ENCODE data around the gene PTPN21.

PTPN21 gene

DNA sequence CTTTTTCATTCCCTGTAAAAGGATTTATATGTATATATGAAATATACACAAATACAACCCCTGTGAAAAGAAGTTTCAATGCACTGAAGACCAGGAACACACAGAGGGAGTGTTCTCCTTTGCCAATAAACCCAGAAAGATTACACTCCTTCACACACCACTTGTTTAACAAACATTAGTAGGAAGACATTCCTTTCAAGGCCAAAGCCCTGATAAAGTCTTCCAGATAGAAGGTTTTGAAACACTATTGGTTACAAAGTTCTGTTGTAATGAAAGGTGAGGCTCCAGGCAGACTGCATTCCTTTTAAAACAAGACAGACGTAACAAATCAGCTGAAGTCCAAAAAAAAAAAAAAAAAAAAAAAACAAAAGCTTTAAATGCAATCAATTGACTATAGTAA is 81.0 kb downstream of the PTPN21 start:
- DNase-seq (ENCODE audit: low spot score) (no peak), FAIRE-seq (no peak)

DNA sequence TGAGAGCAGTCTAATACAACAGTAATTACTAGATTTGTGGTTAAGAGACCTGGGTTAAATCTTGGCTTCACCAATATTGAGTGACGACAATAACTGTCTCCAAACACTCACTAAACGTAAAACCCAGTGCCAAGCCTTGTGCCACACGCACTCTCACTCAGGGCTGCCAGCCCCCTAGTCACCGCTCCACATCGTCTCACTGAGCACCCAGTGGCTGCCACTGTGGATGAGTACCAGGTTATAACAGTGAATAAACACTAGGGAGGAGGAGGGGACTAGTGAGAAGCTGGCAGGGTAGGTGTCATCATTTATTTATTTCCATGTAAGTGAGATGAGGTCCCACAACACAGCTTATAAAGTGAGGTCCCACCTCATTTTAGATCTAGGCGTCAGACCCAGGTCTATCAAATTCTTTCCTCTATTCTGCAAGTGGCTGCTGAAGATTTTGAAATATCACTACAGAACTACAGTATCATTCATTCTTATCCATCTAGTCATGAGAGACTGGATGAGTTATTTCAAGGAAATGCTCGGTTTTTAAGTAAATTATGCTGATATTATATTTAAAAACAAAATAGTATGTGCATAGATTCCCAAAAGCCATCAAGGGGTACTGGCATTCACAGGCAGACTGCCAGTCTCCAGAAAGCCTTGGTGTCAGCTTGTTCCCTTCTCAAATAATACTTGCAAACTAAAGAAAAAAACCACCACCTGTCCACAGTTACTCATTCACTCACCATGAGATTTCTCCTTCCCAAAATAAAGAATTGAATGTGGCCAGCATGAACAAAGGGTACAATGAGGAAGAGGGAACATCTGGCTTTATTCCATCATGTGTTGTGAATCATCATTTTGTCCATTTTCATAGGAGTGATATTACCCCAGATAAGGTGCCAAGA is 84.0 kb downstream of the PTPN21 start:
- DNase-seq (ENCODE audit: low spot score) (no peak), FAIRE-seq (no peak)

DNA sequence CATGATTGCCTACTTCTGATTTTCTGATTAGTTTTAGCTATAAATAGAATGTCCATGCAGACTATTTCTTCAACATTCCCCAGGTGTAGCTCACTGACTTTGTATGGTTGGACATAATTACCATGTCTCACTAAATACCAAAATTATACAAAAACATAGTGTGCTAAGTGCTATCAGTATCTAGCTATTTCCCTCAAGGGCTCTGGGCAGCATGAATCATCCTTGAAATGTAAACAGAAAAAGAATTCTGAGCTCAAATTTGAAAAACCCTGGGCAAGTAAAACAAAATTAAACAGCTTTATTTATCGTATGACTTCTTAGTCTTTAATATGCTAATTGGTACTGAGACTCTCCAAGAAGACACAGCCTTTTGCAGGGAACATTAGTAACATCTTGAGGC is 86.4 kb downstream of the PTPN21 start:
- DNase-seq (ENCODE audit: low spot score): no peak
- FAIRE-seq: no peak

DNA sequence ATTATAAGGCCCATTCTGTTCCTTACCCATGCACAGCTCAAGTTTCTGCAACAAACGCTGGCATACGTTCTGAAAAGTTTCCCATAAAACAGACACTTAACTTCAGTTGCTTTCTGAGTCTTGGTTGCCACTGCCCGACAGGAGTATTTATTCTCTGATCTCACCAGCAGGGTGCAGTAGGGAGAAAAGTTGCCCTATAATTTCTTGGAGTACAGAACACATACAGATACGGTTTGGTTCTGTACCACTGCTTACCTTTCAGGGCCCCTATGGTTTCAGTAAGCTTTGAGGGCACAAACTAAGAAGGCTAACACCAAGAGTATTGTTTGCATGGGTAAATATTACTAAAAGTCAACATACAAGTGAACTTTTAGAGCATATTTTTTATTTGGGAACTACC is 91.5 kb downstream of the PTPN21 start:
- DNase-seq (ENCODE audit: low spot score) (no peak), FAIRE-seq (no peak)

DNA sequence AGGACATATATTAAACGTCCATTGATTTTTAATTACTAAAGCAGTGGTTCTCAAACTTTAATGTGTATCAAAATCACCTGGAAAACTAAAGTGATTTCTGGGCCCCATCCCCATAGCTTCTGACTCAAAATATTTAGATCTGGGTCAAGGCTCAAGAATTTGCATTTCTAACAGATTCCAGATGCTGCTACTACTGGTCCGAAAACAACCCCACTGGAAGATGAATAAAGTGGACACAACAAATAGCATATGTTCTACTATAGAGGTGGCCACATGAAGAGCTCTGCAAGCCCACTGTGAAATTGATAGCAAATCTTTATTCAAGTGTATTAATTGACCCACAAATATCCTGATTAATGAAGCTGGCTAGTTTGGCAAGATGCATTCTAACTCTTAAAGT is 99.9 kb downstream of the PTPN21 start:
- DNase-seq (ENCODE audit: low spot score) (no peak), FAIRE-seq (no peak)

DNA sequence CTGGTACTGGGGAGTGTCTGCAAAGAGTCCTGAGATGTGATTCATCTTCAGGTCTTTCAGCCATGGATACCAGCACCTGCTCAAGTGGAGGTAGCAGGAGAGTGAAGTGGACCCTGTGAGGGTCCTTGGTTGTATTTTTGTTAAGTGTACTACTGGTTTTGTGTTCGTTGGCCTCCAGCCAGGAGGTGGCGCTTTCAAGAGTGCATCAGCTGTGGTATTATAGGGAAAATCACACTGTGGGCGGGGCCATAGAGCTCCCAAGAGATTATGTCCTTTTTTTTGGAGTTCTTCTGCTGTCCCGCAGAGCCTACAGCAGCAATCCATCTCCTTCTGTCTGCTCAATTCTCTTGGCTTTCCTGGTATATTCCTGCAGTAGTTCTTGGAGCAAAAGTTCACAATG is 102.6 kb downstream of the PTPN21 start:
- no peak for FAIRE-seq
- no peak for DNase-seq (ENCODE audit: low spot score)

DNA sequence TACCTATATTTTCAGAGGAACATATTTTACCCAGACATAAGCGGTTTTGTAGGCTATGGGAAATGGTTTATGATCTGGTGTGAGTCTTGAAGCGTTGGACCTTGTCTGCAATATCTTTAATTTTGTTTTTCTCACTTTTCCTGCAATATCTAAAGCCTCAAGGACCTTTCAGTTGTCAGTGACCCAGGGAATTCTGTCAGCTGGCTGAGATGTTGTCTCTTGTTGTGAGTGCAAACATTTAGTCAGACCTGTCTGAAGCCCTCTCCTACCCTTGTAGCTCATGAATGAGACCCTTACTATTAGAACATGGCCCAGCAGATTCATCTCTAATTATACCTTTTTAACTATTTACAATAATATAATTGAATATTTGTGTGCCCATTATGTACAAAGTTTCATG is 115.7 kb downstream of the PTPN21 start:
- DNase-seq (ENCODE audit: low spot score) (no peak), FAIRE-seq (no peak)

DNA sequence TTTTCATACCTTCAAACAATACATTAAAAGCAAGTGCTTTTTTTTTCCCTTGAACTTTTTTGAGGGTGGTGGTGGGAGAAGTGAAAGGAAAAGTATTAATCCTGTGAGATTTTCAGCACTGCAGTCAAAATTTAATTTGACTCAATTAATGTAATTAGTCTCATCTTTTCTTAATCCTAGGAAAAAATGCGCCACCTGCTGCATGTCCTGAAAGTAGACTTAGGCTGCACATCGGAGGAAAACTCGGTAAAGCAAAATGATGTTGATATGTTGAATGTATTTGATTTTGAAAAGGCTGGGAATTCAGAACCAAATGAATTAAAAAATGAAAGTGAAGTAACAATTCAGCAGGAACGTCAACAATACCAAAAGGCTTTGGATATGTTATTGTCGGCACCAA is 117.1 kb downstream of the PTPN21 start:
- no peak for DNase-seq (ENCODE audit: low spot score)
- no peak for FAIRE-seq

DNA sequence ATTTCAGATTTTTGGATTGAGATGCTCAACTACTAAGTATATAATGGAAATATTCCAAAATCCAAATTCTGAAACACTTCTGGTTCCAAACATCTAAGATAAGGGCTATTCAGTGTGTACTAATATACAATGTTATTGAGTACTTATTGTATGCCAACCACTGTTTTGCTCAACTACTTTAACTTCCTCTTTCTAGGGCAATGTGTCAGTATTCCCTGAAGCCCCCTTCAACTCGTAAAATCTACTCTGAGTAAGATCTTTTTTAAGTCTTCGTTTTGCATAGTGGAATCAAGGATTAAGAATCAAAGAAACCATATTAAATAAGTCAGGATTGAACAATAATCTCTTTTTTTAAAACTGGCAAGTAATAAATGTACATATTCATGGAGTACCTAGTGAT is 123.8 kb downstream of the PTPN21 start:
- no peak for FAIRE-seq

DNA sequence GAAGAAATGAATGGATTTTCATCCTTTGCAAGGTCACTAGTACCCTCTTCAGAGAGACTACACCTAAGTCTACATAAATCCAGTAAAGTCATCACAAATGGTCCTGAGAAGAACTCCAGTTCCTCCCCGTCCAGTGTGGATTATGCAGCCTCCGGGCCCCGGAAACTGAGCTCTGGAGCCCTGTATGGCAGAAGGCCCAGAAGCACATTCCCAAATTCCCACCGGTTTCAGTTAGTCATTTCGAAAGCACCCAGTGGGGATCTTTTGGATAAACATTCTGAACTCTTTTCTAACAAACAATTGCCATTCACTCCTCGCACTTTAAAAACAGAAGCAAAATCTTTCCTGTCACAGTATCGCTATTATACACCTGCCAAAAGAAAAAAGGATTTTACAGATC is 128.5 kb downstream of the PTPN21 start:
- FAIRE-seq: no peak
- no peak for DNase-seq (ENCODE audit: low spot score)

More for the DNA sequence above, 123.8 kb downstream of the PTPN21 start:
- DNase-seq (ENCODE audit: low spot score): no peak

DNA sequence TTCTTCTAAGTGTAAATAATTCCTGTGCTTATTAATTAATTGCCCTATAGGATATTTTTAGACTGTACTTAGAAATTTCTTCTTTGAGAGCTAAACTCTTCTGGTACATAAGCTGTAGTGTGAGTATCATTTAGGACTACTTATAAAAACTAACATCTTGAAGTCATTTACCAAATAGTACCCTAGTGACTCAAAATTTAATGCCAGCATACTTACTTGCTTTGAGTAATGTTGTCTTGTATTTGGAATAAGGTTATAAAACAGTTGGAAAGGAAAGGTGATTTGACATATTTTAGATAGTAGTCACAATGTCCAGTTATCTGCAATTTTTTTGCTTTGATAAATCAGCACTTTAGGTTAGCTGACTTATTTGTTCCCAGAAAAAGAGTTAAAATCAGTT is 130.2 kb downstream of the PTPN21 start:
- FAIRE-seq (no peak), DNase-seq (ENCODE audit: low spot score) (no peak)

DNA sequence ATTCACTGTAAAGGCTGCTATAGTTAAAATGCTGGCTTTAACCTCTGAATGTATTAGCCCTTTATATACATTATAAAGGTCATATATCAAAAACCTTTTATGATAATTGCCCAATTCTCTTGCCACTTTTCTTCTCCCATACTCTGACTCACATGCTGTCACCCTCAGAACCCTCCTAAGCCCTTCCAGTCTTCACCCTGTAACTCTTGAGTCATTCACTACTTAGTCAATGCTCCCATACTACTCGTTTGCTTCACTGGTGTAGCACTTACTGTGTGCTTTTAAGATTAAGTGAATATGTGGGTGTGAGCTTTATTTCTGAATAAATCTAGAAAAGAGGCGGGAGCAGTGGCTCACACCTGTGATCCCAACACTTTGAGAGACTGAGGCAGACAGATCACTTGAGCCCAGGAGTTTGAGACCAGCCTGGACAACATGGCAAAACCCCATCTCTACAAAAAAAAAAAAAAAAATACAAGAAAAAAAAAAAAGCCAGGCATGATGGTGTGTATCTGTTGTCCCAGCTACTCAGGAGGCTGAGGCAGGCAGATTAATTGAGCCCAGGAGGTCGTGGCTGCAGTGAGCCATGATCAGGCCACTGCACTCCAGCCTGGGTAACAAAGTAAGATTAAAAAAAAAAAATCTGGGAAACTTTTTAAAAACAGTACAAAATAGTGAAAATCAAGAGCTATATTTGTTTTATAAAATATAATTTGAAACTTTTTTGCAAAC is 131.7 kb downstream of the PTPN21 start:
- FAIRE-seq (no peak), DNase-seq (ENCODE audit: low spot score) (peak; percentile 14)

DNA sequence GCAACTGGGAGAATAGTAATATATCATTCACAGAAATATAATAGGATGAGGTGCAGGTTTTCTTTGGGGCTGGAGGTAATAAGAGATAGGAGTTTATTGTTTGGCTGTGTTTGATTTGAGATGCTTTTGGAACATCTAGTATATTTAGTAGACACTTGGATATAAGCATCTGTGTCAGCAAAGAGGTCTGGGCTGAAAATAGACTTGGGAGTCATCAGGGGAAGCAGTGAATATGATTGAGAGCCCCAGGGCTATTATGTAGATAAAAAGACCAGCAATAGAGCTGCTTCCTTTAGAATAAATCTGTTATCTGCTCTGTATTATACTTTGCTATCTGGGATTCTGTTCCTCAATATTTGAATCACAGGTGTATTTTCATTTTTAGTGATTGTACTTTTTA is 132.8 kb downstream of the PTPN21 start:
- FAIRE-seq: no peak
- no peak for DNase-seq (ENCODE audit: low spot score)

DNA sequence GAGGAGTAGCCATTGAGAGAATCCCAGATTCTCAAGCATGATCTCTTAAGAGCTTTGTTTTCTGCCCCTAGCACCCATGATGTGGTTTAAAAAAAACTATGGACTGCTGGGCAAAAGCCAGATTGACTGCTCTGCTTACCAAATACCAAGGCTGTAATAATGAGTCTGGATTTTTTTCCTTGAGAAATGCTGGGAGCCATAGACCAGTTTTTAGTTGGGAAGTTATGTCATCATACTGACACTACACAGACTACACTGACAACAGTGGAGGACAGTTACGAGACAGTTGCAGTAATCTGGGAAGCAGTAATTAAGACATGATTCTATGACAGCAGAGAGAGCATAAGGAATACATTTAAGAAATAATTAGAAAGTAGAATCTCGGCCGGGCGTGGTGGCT is 133.5 kb downstream of the PTPN21 start:
- DNase-seq (ENCODE audit: low spot score) (no peak), FAIRE-seq (no peak)

DNA sequence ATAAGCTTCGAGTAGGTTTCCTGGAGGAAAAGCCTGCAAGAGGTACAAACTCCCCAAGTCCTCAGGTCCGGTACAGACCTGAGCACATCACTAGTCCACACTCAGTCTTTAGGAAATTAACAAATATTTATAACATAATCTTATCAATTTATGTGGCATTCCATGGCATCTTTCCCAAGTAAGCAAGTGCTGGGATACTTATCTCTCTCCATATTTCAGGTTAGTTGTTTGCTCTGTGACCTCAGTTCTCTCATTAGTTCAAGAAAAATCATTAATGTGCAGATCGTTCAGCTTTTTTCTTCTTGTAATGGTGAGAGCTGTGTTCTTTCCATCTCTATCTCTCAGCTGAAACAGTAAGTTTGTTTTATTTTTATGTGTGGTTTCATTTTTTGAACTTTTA is 134.6 kb downstream of the PTPN21 start:
- DNase-seq (ENCODE audit: low spot score): no peak
- no peak for FAIRE-seq

DNA sequence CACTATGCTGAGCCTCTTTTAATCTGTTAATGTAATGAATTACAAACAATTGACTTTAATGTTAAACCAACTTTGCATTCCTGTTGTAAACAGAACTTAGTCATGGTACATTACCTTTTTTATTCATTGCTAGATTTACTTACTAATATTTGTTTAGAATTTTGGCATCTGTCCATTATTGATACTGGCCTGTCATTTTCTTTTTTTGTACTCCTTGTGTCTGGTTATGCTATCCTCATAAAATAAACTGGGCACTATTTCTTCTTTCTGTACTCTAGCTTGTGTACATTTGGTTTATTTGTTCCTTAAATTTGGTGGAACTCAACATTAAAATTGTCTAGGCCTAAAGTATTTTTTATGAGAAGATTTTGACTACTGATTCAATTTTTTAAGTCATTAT is 137.2 kb downstream of the PTPN21 start:
- no peak for FAIRE-seq
- no peak for DNase-seq (ENCODE audit: low spot score)

Data from RCC 7860 (cell line).